ENCODE measurements around the gene CLASRP.

CLASRP gene

GRCh38 chr19:45041125-45041524 lies 2.3 kb downstream of the CLASRP start:
- no peak for TF ChIP-seq CTCF (IDR thresholded peaks at IDR 0.05; ENCODE audit: insufficient read depth, missing control alignments)
- no peak for DNase-seq (ENCODE audit: insufficient read length, low spot score)
- no peak for FAIRE-seq

GRCh38 chr19:45045671-45046353 lies 7.0 kb downstream of the CLASRP start:
- DNase-seq (ENCODE audit: insufficient read length, low spot score) (no peak), FAIRE-seq (no peak)
- no peak for TF ChIP-seq CTCF (IDR thresholded peaks at IDR 0.05; ENCODE audit: insufficient read depth, missing control alignments)

GRCh38 chr19:45046355-45046754 lies 7.5 kb downstream of the CLASRP start:
- FAIRE-seq (no peak), DNase-seq (ENCODE audit: insufficient read length, low spot score) (no peak)
- TF ChIP-seq CTCF (IDR thresholded peaks at IDR 0.05; ENCODE audit: insufficient read depth, missing control alignments), result no peak

- no peak for FAIRE-seq
- DNase-seq (ENCODE audit: insufficient read length, low spot score), result no peak
- TF ChIP-seq CTCF (IDR thresholded peaks at IDR 0.05; ENCODE audit: insufficient read depth, missing control alignments), result no peak
Observed at GRCh38 chr19:45047188-45047797, 8.4 kb downstream of the CLASRP start.

GRCh38 chr19:45049073-45049736 lies 10.4 kb downstream of the CLASRP start:
- DNase-seq (ENCODE audit: insufficient read length, low spot score) (no peak), FAIRE-seq (no peak)
- TF ChIP-seq CTCF (IDR thresholded peaks at IDR 0.05; ENCODE audit: insufficient read depth, missing control alignments), result no peak

GRCh38 chr19:45050036-45050435 lies 11.2 kb downstream of the CLASRP start:
- FAIRE-seq (no peak), DNase-seq (ENCODE audit: insufficient read length, low spot score) (no peak)
- TF ChIP-seq CTCF (IDR thresholded peaks at IDR 0.05; ENCODE audit: insufficient read depth, missing control alignments), result no peak

All from D721Med (cell line).